ENCODE measurements around the gene RHO.
"Not testable (repeated sequence)": the region's sequence is repeated elsewhere in the genome, so short reads cannot be mapped to it uniquely, and the experiment has no call there.

The RHO gene

DNA sequence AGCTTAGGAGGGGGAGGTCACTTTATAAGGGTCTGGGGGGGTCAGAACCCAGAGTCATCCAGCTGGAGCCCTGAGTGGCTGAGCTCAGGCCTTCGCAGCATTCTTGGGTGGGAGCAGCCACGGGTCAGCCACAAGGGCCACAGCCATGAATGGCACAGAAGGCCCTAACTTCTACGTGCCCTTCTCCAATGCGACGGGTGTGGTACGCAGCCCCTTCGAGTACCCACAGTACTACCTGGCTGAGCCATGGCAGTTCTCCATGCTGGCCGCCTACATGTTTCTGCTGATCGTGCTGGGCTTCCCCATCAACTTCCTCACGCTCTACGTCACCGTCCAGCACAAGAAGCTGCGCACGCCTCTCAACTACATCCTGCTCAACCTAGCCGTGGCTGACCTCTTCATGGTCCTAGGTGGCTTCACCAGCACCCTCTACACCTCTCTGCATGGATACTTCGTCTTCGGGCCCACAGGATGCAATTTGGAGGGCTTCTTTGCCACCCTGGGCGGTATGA, at the start of gene RHO:
RHO (plus strand) TSS at position 51 of the 512 bp plus-strand sequence; CDS start at position 146, 95 bp downstream.
- no peaks in the 10 kb centered on the region for H3F3A ChIP-seq (ENCODE audit: low read depth)
- no peak within 1 kb of the TSS for H3K9ac ChIP-seq (ENCODE audit: low read depth, low read length, poor library complexity, severe bottlenecking)
- H2AFZ ChIP-seq (ENCODE audit: low read length) = no peak within 1 kb of the TSS
- H3K79me2 ChIP-seq (ENCODE audit: insufficient read depth, low read length) = no peaks in the 10 kb centered on the region
- no peaks in the 10 kb centered on the region for H3K9me2 ChIP-seq (replicated peaks; ENCODE audit: low read depth, low read length)
- H3K9me3 ChIP-seq (ENCODE audit: insufficient read depth, low read depth, low read length) = no peaks in the 10 kb centered on the region
- no peaks in the 10 kb centered on the region for H3K36me3 ChIP-seq (ENCODE audit: insufficient read depth, low read length)
- TF ChIP-seq, protein P1, sequence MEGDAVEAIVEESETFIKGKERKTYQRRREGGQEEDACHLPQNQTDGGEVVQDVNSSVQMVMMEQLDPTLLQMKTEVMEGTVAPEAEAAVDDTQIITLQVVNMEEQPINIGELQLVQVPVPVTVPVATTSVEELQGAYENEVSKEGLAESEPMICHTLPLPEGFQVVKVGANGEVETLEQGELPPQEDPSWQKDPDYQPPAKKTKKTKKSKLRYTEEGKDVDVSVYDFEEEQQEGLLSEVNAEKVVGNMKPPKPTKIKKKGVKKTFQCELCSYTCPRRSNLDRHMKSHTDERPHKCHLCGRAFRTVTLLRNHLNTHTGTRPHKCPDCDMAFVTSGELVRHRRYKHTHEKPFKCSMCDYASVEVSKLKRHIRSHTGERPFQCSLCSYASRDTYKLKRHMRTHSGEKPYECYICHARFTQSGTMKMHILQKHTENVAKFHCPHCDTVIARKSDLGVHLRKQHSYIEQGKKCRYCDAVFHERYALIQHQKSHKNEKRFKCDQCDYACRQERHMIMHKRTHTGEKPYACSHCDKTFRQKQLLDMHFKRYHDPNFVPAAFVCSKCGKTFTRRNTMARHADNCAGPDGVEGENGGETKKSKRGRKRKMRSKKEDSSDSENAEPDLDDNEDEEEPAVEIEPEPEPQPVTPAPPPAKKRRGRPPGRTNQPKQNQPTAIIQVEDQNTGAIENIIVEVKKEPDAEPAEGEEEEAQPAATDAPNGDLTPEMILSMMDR (conservative IDR thresholded peaks at IDR 0.05; ENCODE audit: low read length) = no peak
- TF ChIP-seq EZH2phosphoT487 (IDR thresholded peaks at IDR 0.05; ENCODE audit: borderline replicate concordance) = no peak
- H3K27me3 ChIP-seq (ENCODE audit: insufficient read depth, low read length, poor library complexity, severe bottlenecking) = no peaks in the 10 kb centered on the region
- no peaks in the 10 kb centered on the region for H4K20me1 ChIP-seq (ENCODE audit: insufficient read depth, low read length, poor library complexity, severe bottlenecking)
- H3K4me3 ChIP-seq (ENCODE audit: low read length, poor library complexity, severe bottlenecking) = no peak within 1 kb of the TSS
- no peak within 1 kb of the TSS for H3K4me2 ChIP-seq (ENCODE audit: low read depth, low read length, poor library complexity, severe bottlenecking)
- no peaks in the 10 kb centered on the region for H3K4me1 ChIP-seq (ENCODE audit: insufficient read depth, low read length, poor library complexity, severe bottlenecking)

DNA sequence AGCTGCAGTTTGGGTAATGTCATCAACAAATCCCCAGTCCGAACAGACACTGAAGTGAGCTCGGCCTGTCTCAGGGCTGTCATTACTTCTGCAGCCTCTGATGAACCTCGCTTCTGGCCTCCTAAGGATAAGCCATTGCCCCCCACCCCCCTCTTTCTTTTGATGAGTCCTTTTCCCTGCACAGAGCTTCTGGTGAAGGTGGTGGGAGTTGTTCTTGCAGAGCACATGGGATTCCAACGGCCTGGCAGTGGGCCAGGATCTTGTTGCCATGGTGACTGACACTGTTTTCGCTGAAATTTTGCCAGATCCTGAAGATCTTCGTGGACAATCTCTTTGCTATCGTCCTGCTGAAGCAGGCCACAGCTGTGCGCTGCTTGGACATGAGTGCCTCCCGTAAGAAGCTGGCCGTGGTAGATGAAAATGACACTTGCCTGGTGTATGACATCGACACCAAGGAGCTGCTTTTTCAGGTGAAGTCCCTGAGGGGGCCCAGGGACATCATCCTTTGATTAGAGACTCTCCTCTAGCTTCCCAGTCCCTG, 47.1 kb upstream of the RHO start:
- H3K9me2 ChIP-seq (replicated peaks; ENCODE audit: low read depth, low read length); H3K27me3 ChIP-seq (ENCODE audit: insufficient read depth, low read length, poor library complexity, severe bottlenecking); H3K4me1 ChIP-seq (ENCODE audit: insufficient read depth, low read length, poor library complexity, severe bottlenecking); H3K4me3 ChIP-seq (ENCODE audit: low read length, poor library complexity, severe bottlenecking); H3F3A ChIP-seq (ENCODE audit: low read depth); H4K20me1 ChIP-seq (ENCODE audit: insufficient read depth, low read length, poor library complexity, severe bottlenecking); H3K79me2 ChIP-seq (ENCODE audit: insufficient read depth, low read length); H3K4me2 ChIP-seq (ENCODE audit: low read depth, low read length, poor library complexity, severe bottlenecking); H2AFZ ChIP-seq (ENCODE audit: low read length); H3K9ac ChIP-seq (ENCODE audit: low read depth, low read length, poor library complexity, severe bottlenecking); H3K9me3 ChIP-seq (ENCODE audit: insufficient read depth, low read depth, low read length): not testable (repeated sequence)
- peaks cover 40% of the 10 kb centered on the region; the same call in 1 of the 2 replicates for H3K36me3 ChIP-seq (ENCODE audit: insufficient read depth, low read length)

DNA sequence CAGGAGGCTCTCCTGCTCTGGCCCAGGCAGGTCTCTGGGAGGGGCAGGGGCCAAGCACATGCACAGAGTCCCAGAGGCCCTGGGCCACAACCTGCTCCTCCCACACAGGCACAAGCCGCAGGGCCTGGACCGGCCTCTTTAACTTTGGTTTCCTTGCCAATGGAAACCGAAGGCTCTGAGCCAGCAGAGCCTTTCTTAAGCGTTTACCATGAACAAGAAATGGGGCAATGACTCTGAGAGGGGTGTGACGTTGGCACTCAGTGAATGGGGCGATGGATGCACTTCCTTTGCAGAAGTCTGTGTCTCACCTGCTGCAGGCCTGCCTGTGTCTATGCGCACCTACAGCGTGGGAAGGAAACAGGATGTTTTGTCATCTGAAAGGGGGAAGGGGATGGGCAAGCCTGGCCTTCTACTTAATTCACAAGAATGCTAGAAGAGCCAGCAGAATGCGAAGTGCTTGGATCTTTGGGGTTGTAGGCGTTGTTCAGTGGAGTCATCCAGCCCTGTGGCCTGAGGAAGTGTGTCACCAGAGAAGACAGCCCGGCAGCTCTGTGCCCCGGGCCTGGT, 46.6 kb upstream of the RHO start:
- H3K36me3 ChIP-seq (ENCODE audit: insufficient read depth, low read length) = peaks cover 36% of the 10 kb centered on the region; the same call in 1 of the 2 replicates
- TF ChIP-seq, protein P1 (conservative IDR thresholded peaks at IDR 0.05; ENCODE audit: low read length) = no peak
- TF ChIP-seq EZH2phosphoT487 (IDR thresholded peaks at IDR 0.05; ENCODE audit: borderline replicate concordance) = no peak
- H3K27me3 ChIP-seq (ENCODE audit: insufficient read depth, low read length, poor library complexity, severe bottlenecking) = no peaks in the 10 kb centered on the region
- H2AFZ ChIP-seq (ENCODE audit: low read length) = no peak overlapping the region
- H3F3A ChIP-seq (ENCODE audit: low read depth) = no peaks in the 10 kb centered on the region
- no peak overlapping the region for H3K4me2 ChIP-seq (ENCODE audit: low read depth, low read length, poor library complexity, severe bottlenecking)
- H3K9ac ChIP-seq (ENCODE audit: low read depth, low read length, poor library complexity, severe bottlenecking) = no peak overlapping the region
- H3K4me1 ChIP-seq (ENCODE audit: insufficient read depth, low read length, poor library complexity, severe bottlenecking) = no peaks in the 10 kb centered on the region
- H3K4me3 ChIP-seq (ENCODE audit: low read length, poor library complexity, severe bottlenecking) = no peak overlapping the region
- H3K79me2 ChIP-seq (ENCODE audit: insufficient read depth, low read length) = no peaks in the 10 kb centered on the region
- no peaks in the 10 kb centered on the region for H3K9me2 ChIP-seq (replicated peaks; ENCODE audit: low read depth, low read length)
- H4K20me1 ChIP-seq (ENCODE audit: insufficient read depth, low read length, poor library complexity, severe bottlenecking) = no peaks in the 10 kb centered on the region
- no peaks in the 10 kb centered on the region for H3K9me3 ChIP-seq (ENCODE audit: insufficient read depth, low read depth, low read length)

GRCh38 chr3:129482721-129483120, 45.7 kb upstream of the RHO start:
- Histone ChIP-seq H3K9me2 (replicated peaks; ENCODE audit: low read depth, low read length) (no peaks in the 10 kb centered on the region), H3K9ac (ENCODE audit: low read depth, low read length, poor library complexity, severe bottlenecking) (no peak overlapping the region), H3K36me3 (ENCODE audit: insufficient read depth, low read length) (peaks cover 28% of the 10 kb centered on the region; the same call in 1 of the 2 replicates), H3K4me3 (ENCODE audit: low read length, poor library complexity, severe bottlenecking) (no peak overlapping the region), H3K9me3 (ENCODE audit: insufficient read depth, low read depth, low read length) (no peaks in the 10 kb centered on the region), H3K4me1 (ENCODE audit: insufficient read depth, low read length, poor library complexity, severe bottlenecking) (no peaks in the 10 kb centered on the region), H3K27me3 (ENCODE audit: insufficient read depth, low read length, poor library complexity, severe bottlenecking) (no peaks in the 10 kb centered on the region), H3K79me2 (ENCODE audit: insufficient read depth, low read length) (no peaks in the 10 kb centered on the region), H3F3A (ENCODE audit: low read depth) (no peaks in the 10 kb centered on the region), H4K20me1 (ENCODE audit: insufficient read depth, low read length, poor library complexity, severe bottlenecking) (no peaks in the 10 kb centered on the region), H2AFZ (ENCODE audit: low read length) (no peak overlapping the region), H3K4me2 (ENCODE audit: low read depth, low read length, poor library complexity, severe bottlenecking) (no peak overlapping the region)
- TF ChIP-seq, protein P1 (conservative IDR thresholded peaks at IDR 0.05; ENCODE audit: low read length) = peak; percentile 61
- TF ChIP-seq EZH2phosphoT487 (IDR thresholded peaks at IDR 0.05; ENCODE audit: borderline replicate concordance) = no peak
